Activated CD4-positive, alpha-beta T cell treated with anti-CD3 and anti-CD28 coated beads for 36 hours (primary cell): ENCODE data around the gene NDUFA8. TPM values are rescaled to one million over a fixed set of nuclear protein-coding genes. Genes with fewer than 3 reads are reported as not detected.

ENCODE experiments used
- ATAC-seq: fragments of 200-7000 bp; cut with Tn5 transposase; one replicate; pipeline ENCODE4 v1.10.0; 2021; ENCODE audit warnings: mild to moderate bottlenecking, moderate library complexity
- CTCF ChIA-PET: fragments of 350-600 bp; sonication (Branson Sonifier 250); formaldehyde crosslinking; loops from one replicate; lab custom pipeline; 2021; ENCODE audit warnings: antibody characterized with exemption; lab: Charles Lee
- POLR2A ChIA-PET: fragments of 350-600 bp; sonication (Branson Sonifier 250); formaldehyde crosslinking; loops from one replicate; lab custom pipeline; 2021; ENCODE audit warnings: antibody characterized with exemption, inconsistent platforms; lab: Charles Lee
- DNase-seq: peaks from one replicate; pipeline ENCODE4 v3.0.0-alpha.2; 2020
- H3K27ac Mint-ChIP-seq: one replicate; pipeline ENCODE4 v1.8.0; 2021; ENCODE audit warnings: mixed read lengths
- H3K27me3 Mint-ChIP-seq: one replicate; pipeline ENCODE4 v1.8.0; 2021; ENCODE audit warnings: mixed read lengths
- H3K36me3 Mint-ChIP-seq: one replicate; pipeline ENCODE4 v1.8.0; 2021; ENCODE audit warnings: low read depth, mixed read lengths
- H3K4me1 Mint-ChIP-seq: one replicate; pipeline ENCODE4 v1.8.0; 2021; ENCODE audit warnings: mixed read lengths
- H3K4me3 Mint-ChIP-seq: one replicate; pipeline ENCODE4 v1.8.0; 2021; ENCODE audit warnings: mild to moderate bottlenecking, moderate library complexity, mixed read lengths
- H3K9me3 Mint-ChIP-seq: one replicate; pipeline ENCODE4 v1.8.0; 2021; ENCODE audit warnings: low read depth, mixed read lengths
- intact Hi-C, 2 experiments: fragments of 100-400 bp; cut with DNase I in 1 of 2; cut with micrococcal nuclease in 1 of 2; formaldehyde crosslinking; loops; one replicate each; pipeline versions ENCODE4 v1.14.2 to v1.15.1; 2022 to 2024; cut with DNase I, micrococcal nuclease
- total RNA-seq, 2 experiments: library from RNA; stranded (reverse); gene quantifications; one replicate each; pipeline ENCODE4 v1.2.3, GENCODE V29; 2021

The NDUFA8 gene
- total RNA-seq, 2 experiments from 2014 or later, result 50.4 to 57.2 TPM

- Mint-ChIP-seq H3K27me3 (no peaks in the 10 kb centered on the region), H3K4me3 (no peak overlapping the region), H3K27ac (no peak overlapping the region), H3K9me3 (no peaks in the 10 kb centered on the region), H3K4me1 (peaks cover 35% of the 10 kb centered on the region), H3K36me3 (peaks cover 6% of the 10 kb centered on the region)
- ATAC-seq, result no peak
- DNase-seq, result no peak
- POLR2A ChIA-PET, result no interaction called here
- CTCF ChIA-PET, result interaction anchor here (0.7 to 8.2 kb wide), 2 partner anchors 33 to 76 kb away, joined by 3 to 47 read pairs; no protein-coding TSS in a partner anchor
- intact Hi-C loops, result no loop called here
These were observed 3.8 kb downstream of the NDUFA8 start for GRCh38 chr9:122155796-122156195.

- CTCF ChIA-PET, result interaction anchor here (1.1 to 8.2 kb wide), 4 partner anchors 11 to 56 kb away, joined by 3 to 47 read pairs (median 6); no protein-coding TSS in a partner anchor
- Mint-ChIP-seq H3K4me3 (no peak overlapping the region), H3K27ac (no peak overlapping the region), H3K36me3 (peaks cover 20% of the 10 kb centered on the region), H3K9me3 (no peaks in the 10 kb centered on the region), H3K4me1 (peaks cover 10% of the 10 kb centered on the region), H3K27me3 (no peaks in the 10 kb centered on the region)
- no peak for DNase-seq
- POLR2A ChIA-PET, result no interaction called here
- intact Hi-C loops, result no loop called here
- ATAC-seq, result no peak
These were observed 8.2 kb downstream of the NDUFA8 start for GRCh38 chr9:122151267-122151828.

- ATAC-seq, result no peak
- Mint-ChIP-seq H3K27me3 (no peaks in the 10 kb centered on the region), H3K9me3 (no peaks in the 10 kb centered on the region), H3K36me3 (peaks cover 30% of the 10 kb centered on the region), H3K4me3 (no peak overlapping the region), H3K4me1 (no peaks in the 10 kb centered on the region), H3K27ac (no peak overlapping the region)
- ChIA-PET CTCF (interaction anchor here (0.6 to 1.8 kb wide), 4 partner anchors 14 to 731 kb away, joined by 3 to 5 read pairs (median 3); partner anchors contain the start of genes MORN5 and NDUFA8), POLR2A (interaction anchor here (0.6 kb wide), 1 partner anchor 18 kb away, joined by 3 read pairs; no protein-coding TSS in a partner anchor)
- intact Hi-C loops, result no loop called here
- DNase-seq, result no peak
These were observed 14.1 kb downstream of the NDUFA8 start for GRCh38 chr9:122145592-122145863.

- no peaks in the 10 kb centered on the region for H3K27me3 Mint-ChIP-seq
- no peak overlapping the region for H3K27ac Mint-ChIP-seq
- H3K36me3 Mint-ChIP-seq, result peaks cover 28% of the 10 kb centered on the region
- intact Hi-C loops, result no loop called here
- H3K4me1 Mint-ChIP-seq, result no peaks in the 10 kb centered on the region
- no peaks in the 10 kb centered on the region for H3K9me3 Mint-ChIP-seq
- ChIA-PET CTCF (interaction anchor here (0.6 to 1.8 kb wide), 5 partner anchors 15 to 731 kb away, joined by 3 to 5 read pairs (median 3); partner anchors contain the start of genes MORN5 and NDUFA8), POLR2A (interaction anchor here (0.6 to 0.7 kb wide), 2 partner anchors 17 to 92 kb away, joined by 3 read pairs; no protein-coding TSS in a partner anchor)
- H3K4me3 Mint-ChIP-seq, result no peak overlapping the region
- no peak for ATAC-seq
- no peak for DNase-seq
These were observed 14.6 kb downstream of the NDUFA8 start for GRCh38 chr9:122144836-122145591.

GRCh38 chr9:122143876-122144405, 15.6 kb downstream of the NDUFA8 start:
- Mint-ChIP-seq H3K36me3 (peaks cover 28% of the 10 kb centered on the region), H3K4me3 (no peak overlapping the region), H3K27ac (no peak overlapping the region), H3K27me3 (no peaks in the 10 kb centered on the region), H3K4me1 (no peaks in the 10 kb centered on the region), H3K9me3 (no peaks in the 10 kb centered on the region)
- intact Hi-C loops, result no loop called here
- ATAC-seq (no peak), DNase-seq (no peak)
- CTCF ChIA-PET, result interaction anchor here (0.9 kb wide), 1 partner anchor 45 kb away, joined by 3 read pairs; no protein-coding TSS in a partner anchor
- POLR2A ChIA-PET, result no interaction called here

DNA sequence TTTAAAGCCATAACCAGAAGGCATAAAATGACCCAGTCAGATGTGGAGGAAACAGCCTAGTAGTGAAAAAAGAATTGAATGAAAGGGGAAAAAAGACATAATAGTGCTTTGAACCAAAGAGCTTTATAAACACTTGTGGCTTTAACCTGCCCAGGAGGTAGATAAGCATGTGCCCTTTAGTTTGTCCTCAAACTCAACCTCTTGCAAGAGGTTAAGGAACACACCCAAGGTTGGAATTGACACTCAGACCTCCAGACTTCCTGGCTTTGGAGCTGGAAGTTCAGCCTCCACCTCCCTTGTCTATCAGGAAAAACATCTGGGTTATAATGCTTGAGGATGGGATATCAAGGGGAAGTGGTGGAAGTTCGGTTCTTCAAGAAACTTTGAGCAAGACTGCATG, 16.3 kb downstream of the NDUFA8 start:
- H3K9me3 Mint-ChIP-seq, result no peaks in the 10 kb centered on the region
- intact Hi-C loops, result no loop called here
- ATAC-seq (no peak), DNase-seq (no peak)
- H3K4me3 Mint-ChIP-seq, result no peak overlapping the region
- H3K27ac Mint-ChIP-seq, result no peak overlapping the region
- POLR2A ChIA-PET, result no interaction called here
- peaks cover 26% of the 10 kb centered on the region for H3K36me3 Mint-ChIP-seq
- H3K4me1 Mint-ChIP-seq, result no peaks in the 10 kb centered on the region
- CTCF ChIA-PET, result interaction anchor here (0.9 kb wide), 1 partner anchor 44 kb away, joined by 4 read pairs; no protein-coding TSS in a partner anchor
- H3K27me3 Mint-ChIP-seq, result no peaks in the 10 kb centered on the region

DNA sequence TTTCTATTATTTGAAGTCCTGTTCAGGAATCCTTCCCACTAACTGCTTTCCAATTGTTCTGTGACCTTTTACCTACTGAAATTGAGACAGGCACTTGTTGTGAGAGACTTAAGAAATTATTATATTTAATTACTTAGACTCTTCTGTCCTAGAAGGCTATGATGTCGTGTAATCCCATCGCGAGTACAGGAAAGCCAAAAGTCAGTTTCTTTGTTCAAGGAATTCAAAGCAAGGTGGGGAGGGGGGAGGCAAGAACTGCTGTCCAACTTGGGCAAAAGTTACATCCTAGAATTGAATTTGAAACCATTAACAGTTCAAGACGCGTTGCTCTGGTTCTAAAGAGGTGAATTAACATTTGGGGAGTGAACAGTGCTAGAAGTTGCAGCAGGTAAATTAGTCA, 17.9 kb downstream of the NDUFA8 start:
- Mint-ChIP-seq H3K9me3 (no peaks in the 10 kb centered on the region), H3K27me3 (no peaks in the 10 kb centered on the region), H3K4me1 (no peaks in the 10 kb centered on the region), H3K27ac (no peak overlapping the region), H3K36me3 (peaks cover 18% of the 10 kb centered on the region), H3K4me3 (no peak overlapping the region)
- ChIA-PET POLR2A (no interaction called here), CTCF (no interaction called here)
- no peak for ATAC-seq
- intact Hi-C loops, result no loop called here
- no peak for DNase-seq

DNA sequence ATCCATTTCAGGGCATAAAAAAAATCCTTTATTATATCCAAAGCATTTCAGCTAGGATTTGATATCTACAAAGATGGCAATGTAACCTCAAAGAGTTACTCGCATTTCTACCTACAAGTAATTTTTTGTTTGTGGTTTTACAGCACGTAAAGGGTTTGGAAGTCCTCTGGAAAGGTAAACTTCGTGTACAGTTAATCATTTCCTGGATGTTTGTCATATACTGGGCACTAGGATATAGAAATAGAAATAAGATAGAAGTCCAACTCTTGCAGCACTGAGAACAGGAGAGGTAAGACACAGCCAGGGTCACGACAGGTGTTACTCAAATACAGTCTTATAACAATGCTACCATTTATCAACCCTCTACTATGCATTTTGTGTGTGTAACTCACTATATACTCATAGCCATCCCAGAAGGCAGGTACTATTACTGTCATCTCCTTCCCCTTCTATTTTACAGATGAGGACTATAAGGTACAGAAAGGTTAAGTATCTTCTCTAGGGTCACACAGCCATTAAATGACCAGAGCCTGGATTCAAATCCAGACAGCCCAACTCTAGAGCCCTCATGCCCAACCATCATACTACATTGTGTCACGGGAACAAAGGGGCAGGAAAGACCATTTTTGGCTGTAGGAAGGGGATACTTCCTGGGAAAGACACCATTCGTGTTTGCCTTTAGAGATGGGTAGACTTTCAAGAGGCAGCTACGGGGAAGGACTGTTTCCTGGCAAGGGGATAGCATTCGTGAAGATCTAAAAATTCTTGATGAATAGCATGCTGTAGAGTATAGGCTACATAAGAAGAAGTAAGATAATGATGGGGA, 19.0 kb downstream of the NDUFA8 start:
- ChIA-PET POLR2A (no interaction called here), CTCF (interaction anchor here (0.8 kb wide), 1 partner anchor 11 kb away, joined by 3 read pairs; no protein-coding TSS in a partner anchor)
- DNase-seq (no peak), ATAC-seq (no peak)
- H3K9me3 Mint-ChIP-seq, result no peaks in the 10 kb centered on the region
- intact Hi-C loops, result no loop called here
- peaks cover 17% of the 10 kb centered on the region for H3K36me3 Mint-ChIP-seq
- no peak overlapping the region for H3K4me3 Mint-ChIP-seq
- H3K27ac Mint-ChIP-seq, result no peak overlapping the region
- H3K4me1 Mint-ChIP-seq, result no peaks in the 10 kb centered on the region
- H3K27me3 Mint-ChIP-seq, result no peaks in the 10 kb centered on the region

- no peak overlapping the region for H3K27ac Mint-ChIP-seq
- CTCF ChIA-PET, result interaction anchor here (0.9 to 1.1 kb wide), 3 partner anchors 12 to 15 kb away, joined by 3 read pairs; no protein-coding TSS in a partner anchor
- intact Hi-C loops, result no loop called here
These were observed 20.9 kb downstream of the NDUFA8 start for GRCh38 chr9:122138560-122139268.

GRCh38 chr9:122135529-122135859, 24.1 kb downstream of the NDUFA8 start:
- H3K4me3 Mint-ChIP-seq, result no peak overlapping the region
- CTCF ChIA-PET, result interaction anchor here (1.2 to 1.6 kb wide), 2 partner anchors 11 to 23 kb away, joined by 3 read pairs; no protein-coding TSS in a partner anchor
- H3K27me3 Mint-ChIP-seq, result peaks cover 7% of the 10 kb centered on the region
- H3K27ac Mint-ChIP-seq, result no peak overlapping the region
- no peaks in the 10 kb centered on the region for H3K9me3 Mint-ChIP-seq
- H3K36me3 Mint-ChIP-seq, result no peaks in the 10 kb centered on the region
- POLR2A ChIA-PET, result no interaction called here
- H3K4me1 Mint-ChIP-seq, result no peaks in the 10 kb centered on the region
- ATAC-seq, result no peak
- no peak for DNase-seq
- intact Hi-C loops, result no loop called here

More at GRCh38 chr9:122138560-122139268, 20.9 kb downstream of the NDUFA8 start:
- POLR2A ChIA-PET, result no interaction called here
- no peak overlapping the region for H3K4me3 Mint-ChIP-seq
- peaks cover 3% of the 10 kb centered on the region for H3K36me3 Mint-ChIP-seq
- H3K4me1 Mint-ChIP-seq, result no peaks in the 10 kb centered on the region
- ATAC-seq (no peak), DNase-seq (no peak)
- H3K9me3 Mint-ChIP-seq, result no peaks in the 10 kb centered on the region
- H3K27me3 Mint-ChIP-seq, result no peaks in the 10 kb centered on the region
